ENCODE data around the gene ZMYND11.

ZMYND11 gene

GRCh38 chr10:235915-236314 lies 100.7 kb downstream of the ZMYND11 start:
- Histone ChIP-seq H3K4me3 (ENCODE audit: low read depth, low read length) (no peak overlapping the region), H3K18ac (ENCODE audit: low read length) (no peak overlapping the region), H3K9ac (ENCODE audit: low read length) (no peak overlapping the region), H2BK5ac (ENCODE audit: low read depth, low read length, poor library complexity) (no peak overlapping the region), H3K4me2 (ENCODE audit: low read length) (no peak overlapping the region), H3K79me2 (ENCODE audit: control insufficient read depth, insufficient read depth, low read length, poor library complexity) (no peaks in the 10 kb centered on the region), H3K79me1 (ENCODE audit: low read length) (no peaks in the 10 kb centered on the region), H3K4me1 (ENCODE audit: control insufficient read depth in 1 of 2, insufficient read depth in 2 of 2, low read length in 2 of 2) (no peaks in the 10 kb centered on the region), H2BK120ac (ENCODE audit: insufficient read depth, low read length, poor library complexity) (no peak overlapping the region), H3K14ac (ENCODE audit: low read length) (no peak overlapping the region), H3K27me3 (ENCODE audit: insufficient read depth, low read length) (no peaks in the 10 kb centered on the region), H2BK12ac (ENCODE audit: low read length) (no peak overlapping the region), H4K8ac (ENCODE audit: low read depth, low read length) (no peak overlapping the region), H3K27ac (ENCODE audit: low read depth, low read length) (no peak overlapping the region), H3K23ac (ENCODE audit: low read length) (no peak overlapping the region), H4K91ac (ENCODE audit: low read depth, low read length) (no peak overlapping the region), H3K4ac (ENCODE audit: low read depth, low read length) (no peak overlapping the region), H3K9me3 (ENCODE audit: insufficient read depth, low read depth, low read length) (no peaks in the 10 kb centered on the region), H2AK5ac (ENCODE audit: low read length) (no peak overlapping the region), H2AFZ (ENCODE audit: insufficient read depth, low read length, poor library complexity) (no peak overlapping the region), H4K12ac (ENCODE audit: low read depth, low read length) (no peak overlapping the region), H3K36me3 (ENCODE audit: control insufficient read depth in 1 of 2, insufficient read depth in 2 of 2, low read length in 2 of 2) (peaks cover 7% of the 10 kb centered on the region in 2 experiments)
- no CpG with 5 or more reads among the region's 3 CpGs for WGBS (ENCODE audit: extremely low coverage, insufficient coverage, insufficient read length)
- no peak for DNase-seq

GRCh38 chr10:239109-239508 lies 103.9 kb downstream of the ZMYND11 start:
- no peaks in the 10 kb centered on the region for H3K79me1 ChIP-seq (ENCODE audit: low read length)
- H4K91ac ChIP-seq (ENCODE audit: low read depth, low read length), result no peak overlapping the region
- H3K9ac ChIP-seq (ENCODE audit: low read length), result no peak overlapping the region
- no CpG with 5 or more reads among the region's 6 CpGs for WGBS (ENCODE audit: extremely low coverage, insufficient coverage, insufficient read length)
- no peaks in the 10 kb centered on the region for H3K4me1 ChIP-seq (ENCODE audit: control insufficient read depth in 1 of 2, insufficient read depth in 2 of 2, low read length in 2 of 2)
- no peak overlapping the region for H2BK5ac ChIP-seq (ENCODE audit: low read depth, low read length, poor library complexity)
- H2AFZ ChIP-seq (ENCODE audit: insufficient read depth, low read length, poor library complexity), result no peak overlapping the region
- H2AK5ac ChIP-seq (ENCODE audit: low read length), result no peak overlapping the region
- no peaks in the 10 kb centered on the region for H3K27me3 ChIP-seq (ENCODE audit: insufficient read depth, low read length)
- H4K12ac ChIP-seq (ENCODE audit: low read depth, low read length), result no peak overlapping the region
- no peak overlapping the region for H3K27ac ChIP-seq (ENCODE audit: low read depth, low read length)
- H3K79me2 ChIP-seq (ENCODE audit: control insufficient read depth, insufficient read depth, low read length, poor library complexity), result no peaks in the 10 kb centered on the region
- H3K4me3 ChIP-seq (ENCODE audit: low read depth, low read length), result no peak overlapping the region
- no peak overlapping the region for H3K4me2 ChIP-seq (ENCODE audit: low read length)
- H3K18ac ChIP-seq (ENCODE audit: low read length), result no peak overlapping the region
- H2BK120ac ChIP-seq (ENCODE audit: insufficient read depth, low read length, poor library complexity), result no peak overlapping the region
- no peak overlapping the region for H4K8ac ChIP-seq (ENCODE audit: low read depth, low read length)
- no peak overlapping the region for H3K4ac ChIP-seq (ENCODE audit: low read depth, low read length)
- no peak overlapping the region for H3K14ac ChIP-seq (ENCODE audit: low read length)
- peaks cover 7 to 14% of the 10 kb centered on the region in 2 experiments for H3K36me3 ChIP-seq (ENCODE audit: control insufficient read depth in 1 of 2, insufficient read depth in 2 of 2, low read length in 2 of 2)
- H3K9me3 ChIP-seq (ENCODE audit: insufficient read depth, low read depth, low read length), result no peaks in the 10 kb centered on the region
- H3K23ac ChIP-seq (ENCODE audit: low read length), result no peak overlapping the region
- no peak overlapping the region for H2BK12ac ChIP-seq (ENCODE audit: low read length)
- DNase-seq, result no peak

GRCh38 chr10:241451-241850 lies 106.2 kb downstream of the ZMYND11 start:
- no CpG with 5 or more reads among the region's 6 CpGs for WGBS (ENCODE audit: extremely low coverage, insufficient coverage, insufficient read length)
- no peak overlapping the region for H2AFZ ChIP-seq (ENCODE audit: insufficient read depth, low read length, poor library complexity)
- no peak overlapping the region for H2BK5ac ChIP-seq (ENCODE audit: low read depth, low read length, poor library complexity)
- peaks cover 10 to 11% of the 10 kb centered on the region in 2 experiments for H3K36me3 ChIP-seq (ENCODE audit: control insufficient read depth in 1 of 2, insufficient read depth in 2 of 2, low read length in 2 of 2)
- H3K4me1 ChIP-seq (ENCODE audit: control insufficient read depth in 1 of 2, insufficient read depth in 2 of 2, low read length in 2 of 2), result no peaks in the 10 kb centered on the region
- H3K14ac ChIP-seq (ENCODE audit: low read length), result no peak overlapping the region
- H3K79me2 ChIP-seq (ENCODE audit: control insufficient read depth, insufficient read depth, low read length, poor library complexity), result no peaks in the 10 kb centered on the region
- H2BK120ac ChIP-seq (ENCODE audit: insufficient read depth, low read length, poor library complexity), result no peak overlapping the region
- no peak overlapping the region for H2AK5ac ChIP-seq (ENCODE audit: low read length)
- H3K4me3 ChIP-seq (ENCODE audit: low read depth, low read length), result no peak overlapping the region
- no peak overlapping the region for H3K9ac ChIP-seq (ENCODE audit: low read length)
- no peak overlapping the region for H4K91ac ChIP-seq (ENCODE audit: low read depth, low read length)
- no peak overlapping the region for H4K8ac ChIP-seq (ENCODE audit: low read depth, low read length)
- no peak overlapping the region for H3K4me2 ChIP-seq (ENCODE audit: low read length)
- H3K9me3 ChIP-seq (ENCODE audit: insufficient read depth, low read depth, low read length), result no peaks in the 10 kb centered on the region
- H3K27me3 ChIP-seq (ENCODE audit: insufficient read depth, low read length), result no peaks in the 10 kb centered on the region
- no peak overlapping the region for H3K4ac ChIP-seq (ENCODE audit: low read depth, low read length)
- no peak overlapping the region for H3K27ac ChIP-seq (ENCODE audit: low read depth, low read length)
- no peaks in the 10 kb centered on the region for H3K79me1 ChIP-seq (ENCODE audit: low read length)
- no peak for DNase-seq
- H2BK12ac ChIP-seq (ENCODE audit: low read length), result no peak overlapping the region
- H3K18ac ChIP-seq (ENCODE audit: low read length), result no peak overlapping the region
- no peak overlapping the region for H3K23ac ChIP-seq (ENCODE audit: low read length)
- H4K12ac ChIP-seq (ENCODE audit: low read depth, low read length), result no peak overlapping the region

- Histone ChIP-seq H3K18ac (ENCODE audit: low read length) (no peak overlapping the region), H3K79me1 (ENCODE audit: low read length) (no peaks in the 10 kb centered on the region), H2BK5ac (ENCODE audit: low read depth, low read length, poor library complexity) (no peak overlapping the region), H3K4me1 (ENCODE audit: control insufficient read depth in 1 of 2, insufficient read depth in 2 of 2, low read length in 2 of 2) (no peaks in the 10 kb centered on the region), H3K9ac (ENCODE audit: low read length) (no peak overlapping the region), H4K12ac (ENCODE audit: low read depth, low read length) (no peak overlapping the region), H4K8ac (ENCODE audit: low read depth, low read length) (no peak overlapping the region), H4K91ac (ENCODE audit: low read depth, low read length) (no peak overlapping the region), H3K79me2 (ENCODE audit: control insufficient read depth, insufficient read depth, low read length, poor library complexity) (no peaks in the 10 kb centered on the region), H2AFZ (ENCODE audit: insufficient read depth, low read length, poor library complexity) (no peak overlapping the region), H3K23ac (ENCODE audit: low read length) (no peak overlapping the region), H3K27me3 (ENCODE audit: insufficient read depth, low read length) (no peaks in the 10 kb centered on the region), H3K9me3 (ENCODE audit: insufficient read depth, low read depth, low read length) (no peaks in the 10 kb centered on the region), H3K27ac (ENCODE audit: low read depth, low read length) (no peak overlapping the region), H3K4me2 (ENCODE audit: low read length) (no peak overlapping the region), H2AK5ac (ENCODE audit: low read length) (no peak overlapping the region), H3K4ac (ENCODE audit: low read depth, low read length) (no peak overlapping the region), H2BK120ac (ENCODE audit: insufficient read depth, low read length, poor library complexity) (no peak overlapping the region), H3K4me3 (ENCODE audit: low read depth, low read length) (no peak overlapping the region), H3K14ac (ENCODE audit: low read length) (no peak overlapping the region), H3K36me3 (ENCODE audit: control insufficient read depth in 1 of 2, insufficient read depth in 2 of 2, low read length in 2 of 2) (peaks cover 14 to 17% of the 10 kb centered on the region in 2 experiments), H2BK12ac (ENCODE audit: low read length) (no peak overlapping the region)
- no CpG with 5 or more reads among the region's 9 CpGs for WGBS (ENCODE audit: extremely low coverage, insufficient coverage, insufficient read length)
- DNase-seq, result no peak
These were observed 106.8 kb downstream of the ZMYND11 start for GRCh38 chr10:241966-242643.
